HFFc6 (cell line): ENCODE results near the gene CDH2. TPM values are rescaled to one million over a fixed set of nuclear protein-coding genes. Genes with fewer than 3 reads are reported as not detected.

Source experiments
- DNase-seq: peaks from one replicate; pipeline ENCODE4 v3.0.0-alpha.2; 2018
- H3K27ac Mint-ChIP-seq: 2 replicates; pipeline ENCODE4 v1.8.0; 2020; ENCODE audit warnings: mild to moderate bottlenecking, mixed read lengths
- H3K27me3 Mint-ChIP-seq: 2 replicates; pipeline ENCODE4 v1.8.0; 2021; ENCODE audit warnings: mild to moderate bottlenecking, moderate library complexity, mixed read lengths; ENCODE audit not compliant: insufficient read depth
- H3K36me3 Mint-ChIP-seq: 2 replicates; pipeline ENCODE4 v1.8.0; 2021; ENCODE audit warnings: low read depth, mixed read lengths
- H3K4me1 Mint-ChIP-seq: 2 replicates; pipeline ENCODE4 v1.8.0; 2020; ENCODE audit warnings: low read depth, mixed read lengths
- H3K4me3 Mint-ChIP-seq: 2 replicates; pipeline ENCODE4 v1.8.0; 2020; ENCODE audit warnings: mild to moderate bottlenecking, moderate library complexity, mixed read lengths
- H3K9me3 Mint-ChIP-seq: 2 replicates; pipeline ENCODE4 v1.8.0; 2020; ENCODE audit warnings: mild to moderate bottlenecking, mixed read lengths
- CTCF ChIP-seq: fragments of 200-600 bp; sonication (generic); IDR thresholded peaks from 2 replicates; pipeline ENCODE4 v1.5.0; 2021; ENCODE audit warnings: antibody characterized with exemption, mild to moderate bottlenecking
- total RNA-seq, 6 experiments: library from RNA; stranded (reverse); fragmentation: NEBNext Ultra II Directional; extraction: Animal tissue kit (Norgen Biotek cat#: 25700); gene quantifications; 2 replicates in 1 of 6; 3 replicates in 5 of 6; pipeline ENCODE4 v1.2.3, GENCODE V29; 2021

The CDH2 gene
- total RNA-seq, 6 experiments from 2014 or later, result 194 to 317 (median 206) TPM

GRCh38 chr18:28108254-28108653, 68.7 kb downstream of the CDH2 start:
- Mint-ChIP-seq H3K4me1 (peaks cover 67% of the 10 kb centered on the region), H3K27ac (peak overlapping the region; percentile 62), H3K27me3 (no peaks in the 10 kb centered on the region; the same call in 1 of the 2 replicates), H3K4me3 (no peak overlapping the region), H3K36me3 (peaks cover 22% of the 10 kb centered on the region), H3K9me3 (no peaks in the 10 kb centered on the region)
- TF ChIP-seq CTCF, result no peak
- no peak for DNase-seq

GRCh38 chr18:28099237-28099636, 77.7 kb downstream of the CDH2 start:
- H3K4me3 Mint-ChIP-seq, result no peak overlapping the region
- no peaks in the 10 kb centered on the region for H3K9me3 Mint-ChIP-seq
- DNase-seq, result no peak
- peak overlapping the region; percentile 39; the same call in 1 of the 2 replicates for H3K27ac Mint-ChIP-seq
- no peak for TF ChIP-seq CTCF
- no peaks in the 10 kb centered on the region for H3K27me3 Mint-ChIP-seq
- peaks cover 38% of the 10 kb centered on the region for H3K36me3 Mint-ChIP-seq
- peaks cover 57% of the 10 kb centered on the region for H3K4me1 Mint-ChIP-seq

DNA sequence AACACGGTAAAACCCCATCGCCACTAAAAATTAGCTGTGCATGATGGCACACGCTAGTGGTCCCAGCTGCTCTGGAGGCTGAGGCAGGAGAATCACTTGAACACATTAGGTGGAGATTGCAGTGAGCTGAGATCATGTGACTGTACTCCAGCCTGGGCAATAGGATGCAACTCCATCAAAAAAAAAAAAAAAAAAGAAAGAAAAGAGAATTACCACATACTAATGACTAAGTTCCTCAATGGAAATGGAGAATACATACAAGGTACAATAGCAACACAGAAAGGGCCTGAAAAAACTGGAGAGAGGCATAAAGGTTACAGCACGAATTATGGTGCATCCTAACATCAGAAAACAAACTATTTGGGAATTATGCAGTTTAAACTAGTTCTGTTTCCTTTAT, 81.3 kb downstream of the CDH2 start:
- Mint-ChIP-seq H3K27me3 (no peaks in the 10 kb centered on the region), H3K4me1 (peaks cover 66% of the 10 kb centered on the region), H3K4me3 (no peak overlapping the region), H3K27ac (0 out of 2 replicates have a peak overlapping the region, but pooled peaks have one; percentile 71), H3K36me3 (peaks cover 42% of the 10 kb centered on the region), H3K9me3 (no peaks in the 10 kb centered on the region)
- no peak for DNase-seq
- TF ChIP-seq CTCF, result no peak

DNA sequence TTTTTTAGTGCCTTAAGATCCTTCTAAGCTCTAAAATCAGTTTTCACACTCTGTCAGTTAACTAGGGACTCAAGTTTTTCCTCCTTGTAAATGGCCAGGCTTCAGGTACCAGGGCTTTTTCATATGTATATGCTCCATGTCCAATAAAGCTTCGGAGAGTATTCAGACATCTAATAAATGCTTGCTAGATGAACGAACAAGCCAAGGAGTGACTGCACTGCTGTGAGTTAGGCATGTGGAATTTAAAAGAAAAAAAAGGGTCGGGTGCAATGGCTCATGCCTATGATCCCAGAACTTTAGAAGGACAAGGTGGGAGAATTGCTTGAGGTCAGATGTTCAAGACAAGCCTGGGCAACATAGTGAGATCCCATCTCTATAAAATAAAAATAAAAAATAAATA, 81.9 kb downstream of the CDH2 start:
- no peaks in the 10 kb centered on the region for H3K27me3 Mint-ChIP-seq
- TF ChIP-seq CTCF, result no peak
- peaks cover 42% of the 10 kb centered on the region for H3K36me3 Mint-ChIP-seq
- H3K4me3 Mint-ChIP-seq, result no peak overlapping the region; the same call in 1 of the 2 replicates
- peak; percentile 68 for DNase-seq
- no peaks in the 10 kb centered on the region for H3K9me3 Mint-ChIP-seq
- peak overlapping the region; percentile 75 for H3K27ac Mint-ChIP-seq
- H3K4me1 Mint-ChIP-seq, result peaks cover 72% of the 10 kb centered on the region

GRCh38 chr18:28091197-28091596, 85.7 kb downstream of the CDH2 start:
- no peaks in the 10 kb centered on the region; the same call in 1 of the 2 replicates for H3K27me3 Mint-ChIP-seq
- peaks cover 22% of the 10 kb centered on the region for H3K36me3 Mint-ChIP-seq
- H3K4me1 Mint-ChIP-seq, result peaks cover 71% of the 10 kb centered on the region
- no peak overlapping the region for H3K4me3 Mint-ChIP-seq
- H3K9me3 Mint-ChIP-seq, result no peaks in the 10 kb centered on the region
- no peak for TF ChIP-seq CTCF
- no peak overlapping the region for H3K27ac Mint-ChIP-seq
- DNase-seq, result no peak

DNA sequence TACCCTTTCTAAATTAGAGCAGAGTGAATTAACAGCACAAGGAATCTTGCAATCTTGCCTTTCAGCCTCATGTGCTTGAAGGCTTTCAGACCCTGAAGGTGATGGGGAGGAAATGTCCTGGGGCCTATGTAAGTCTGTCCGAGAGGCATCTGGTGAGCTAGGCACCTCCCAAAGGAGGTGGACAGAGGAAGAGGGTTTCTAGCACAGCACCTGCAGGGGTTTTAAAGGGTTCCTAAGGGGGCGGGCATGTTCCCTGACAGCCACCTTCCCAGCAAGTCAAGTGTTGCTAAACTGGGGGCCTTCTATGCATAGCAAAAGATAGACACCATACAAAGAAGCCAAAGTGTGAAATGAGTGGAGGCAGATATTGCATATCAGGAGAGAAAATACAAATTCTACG, 88.5 kb downstream of the CDH2 start:
- no peak for TF ChIP-seq CTCF
- no peak for DNase-seq
- Mint-ChIP-seq H3K4me1 (peaks cover 75% of the 10 kb centered on the region), H3K36me3 (peaks cover 32% of the 10 kb centered on the region), H3K27ac (no peak overlapping the region), H3K27me3 (peaks cover 3% of the 10 kb centered on the region), H3K4me3 (no peak overlapping the region), H3K9me3 (no peaks in the 10 kb centered on the region)
